K562 (cell line): ENCODE data around the gene OOSP1. TPM values are rescaled to one million over a fixed set of nuclear protein-coding genes. Genes with fewer than 3 reads are reported as not detected.
A peak's percentile ranks its signal among the peaks of the same experiment; 100 is the strongest.

Experiments
- ATAC-seq: fragments of 200-7000 bp; cut with Tn5 transposase; 3 replicates; pipeline ENCODE4 v1.9.1; 2020; ENCODE audit warnings: moderate library complexity
- Bru-seq: library from RNA; stranded (reverse); fragments of 400-500 nt; gene quantifications from one replicate; lab custom pipeline; 2021; lab: Mats Ljungman, UMichigan
- BruChase-seq, 2 experiments: library from RNA; stranded (reverse); fragments of 400-500 nt; gene quantifications; one replicate each; lab custom pipeline; 2021; lab: Mats Ljungman, UMichigan
- BruUV-seq: library from RNA; stranded (reverse); fragments of 400-500 nt; replicated peaks from 2 replicates; lab custom pipeline; 2021; lab: Mats Ljungman, UMichigan
- CTCF ChIA-PET: fragments of 300-600 bp; formaldehyde crosslinking; extraction: SDS; loops from one replicate; lab custom pipeline; 2021; ENCODE audit warnings: low intra/inter-chr PET ratio; lab: Yijun Ruan, JAX
- POLR2A ChIA-PET: fragments of 300-600, 350-650 bp; sonication (Branson Sonifier 250); formaldehyde crosslinking; extraction: SDS; loops from one replicate; lab custom pipeline; 2021; ENCODE audit warnings: antibody characterized with exemption, inconsistent platforms; lab: Yijun Ruan, JAX
- DNase-seq, 4 experiments: peaks; one replicate each; pipeline versions ENCODE4 v3.0.0 to v3.0.0-alpha.2; 2011 to 2018; ENCODE audit warnings: low spot score in 3 of 4, mixed read lengths in 3 of 4; ENCODE audit errors: extremely low read depth in 1 of 4
- FAIRE-seq: peaks from 2 replicates; lab custom pipeline; 2011; peaks lifted over from hg19 to GRCh38; lab: Jason Lieb, UNC
- H2AFZ ChIP-seq: 2 replicates; pipeline ENCODE4 v1.6.0; 2011; ENCODE audit warnings: low read depth, low read length, control low read depth, inconsistent platforms
- H3K27ac ChIP-seq: fragments of 200-600 bp; 3 replicates; pipeline ENCODE4 v1.8.0; 2011; ENCODE audit warnings: low read depth, mild to moderate bottlenecking, control low read depth, inconsistent platforms, low read length, moderate library complexity, mixed read lengths; ENCODE audit errors: extremely low read depth
- H3K27me3 ChIP-seq, 2 experiments: fragments of 300-600 bp in 1 of 2; 2 replicates in 1 of 2; 3 replicates in 1 of 2; pipeline versions ENCODE4 v1.6.0 to v1.8.0; 2011; ENCODE audit warnings: inconsistent platforms in 2 of 2, low read length in 2 of 2, mild to moderate bottlenecking in 1 of 2, mixed read lengths in 1 of 2, moderate library complexity in 1 of 2; ENCODE audit not compliant: control insufficient read depth in 2 of 2, insufficient read depth in 2 of 2
- H3K36me3 ChIP-seq: fragments of 300-600 bp; 3 replicates; pipeline ENCODE4 v1.8.0; 2011; ENCODE audit warnings: mild to moderate bottlenecking, low read length, inconsistent platforms; ENCODE audit not compliant: control insufficient read depth, insufficient read depth
- H3K4me1 ChIP-seq, 2 experiments: fragments of 200-600 bp in 1 of 2; replicated peaks in 1 of 2; 2 replicates in 1 of 2; 3 replicates in 1 of 2; pipeline versions ENCODE4 v1.5.1 to v1.8.0; 2011; ENCODE audit warnings: inconsistent platforms in 2 of 2, low read length in 2 of 2, mild to moderate bottlenecking in 1 of 2, mixed read lengths in 1 of 2, moderate library complexity in 1 of 2; ENCODE audit not compliant: control insufficient read depth in 2 of 2, insufficient read depth in 2 of 2
- H3K4me2 ChIP-seq: 2 replicates; pipeline ENCODE4 v1.6.1; 2011; ENCODE audit warnings: low read length, control low read depth, inconsistent platforms, mixed read lengths; ENCODE audit not compliant: insufficient read depth
- H3K4me3 ChIP-seq: fragments of 200-600 bp; sonication (generic), shearing (Covaris generic); 2 replicates; pipeline ENCODE4 v1.5.1; 2016; ENCODE audit warnings: control low read depth, inconsistent platforms
- H3K79me2 ChIP-seq: fragments of 200-600 bp; 3 replicates; pipeline ENCODE4 v1.8.0; 2011; ENCODE audit warnings: low read length, inconsistent platforms; ENCODE audit not compliant: control insufficient read depth, insufficient read depth
- H3K9ac ChIP-seq, 2 experiments: 2 replicates each; pipeline versions ENCODE4 v1.6.0 to v1.6.1; 2011; ENCODE audit warnings: low read depth in 2 of 2, low read length in 2 of 2, control low read depth in 1 of 2, inconsistent platforms in 1 of 2, mild to moderate bottlenecking in 1 of 2, mixed read lengths in 1 of 2; ENCODE audit not compliant: insufficient read depth in 1 of 2
- H3K9me1 ChIP-seq: one replicate; pipeline ENCODE4 v1.6.0; 2011; ENCODE audit warnings: inconsistent platforms, mild to moderate bottlenecking, low read length, moderate library complexity; ENCODE audit not compliant: control insufficient read depth, insufficient read depth
- H3K9me3 ChIP-seq: replicated peaks from 2 replicates; pipeline ENCODE4 v1.5.1; 2011; ENCODE audit warnings: low read depth, low read length, inconsistent platforms; ENCODE audit not compliant: control insufficient read depth, insufficient read depth
- H4K20me1 ChIP-seq: replicated peaks from 2 replicates; pipeline ENCODE4 v1.6.1; 2011; ENCODE audit warnings: low read length, inconsistent platforms, mixed read lengths; ENCODE audit not compliant: control insufficient read depth, insufficient read depth
- BMI1 ChIP-seq: fragments of 150-350 bp; IDR thresholded peaks from 2 replicates; pipeline ENCODE4 v1.6.1; 2014; ENCODE audit warnings: low read length
- FIP1L1 ChIP-seq: fragments of 200-400 bp; formaldehyde crosslinking; IDR thresholded peaks from 2 replicates; pipeline ENCODE4 v1.6.1; 2018; ENCODE audit warnings: mild to moderate bottlenecking, low read depth, low read length; ENCODE audit not compliant: poor library complexity, severe bottlenecking
- FOXM1 ChIP-seq, 2 experiments: fragments of 450-650 bp in 1 of 2; sonication (generic) in 1 of 2; formaldehyde crosslinking in 1 of 2; IDR thresholded peaks; 2 replicates each; pipeline versions ENCODE4 v1.6.1 to v1.9.0; 2017 to 2022; ENCODE audit warnings: low read depth in 2 of 2, mild to moderate bottlenecking in 2 of 2, missing genetic modification reagents in 1 of 2, moderate library complexity in 1 of 2
- NR2F6 ChIP-seq: fragments of 450-650 bp; formaldehyde crosslinking; IDR thresholded peaks from 2 replicates; pipeline ENCODE4 v1.4.0; 2020; ENCODE audit warnings: mild to moderate bottlenecking
- RFX5 ChIP-seq: IDR thresholded peaks from 2 replicates; pipeline ENCODE4 v1.6.1; 2011; ENCODE audit warnings: low read depth, mild to moderate bottlenecking, improper control_type of control experiment, low read length
- RNF2 ChIP-seq: sonication (generic); IDR thresholded peaks from 2 replicates; pipeline ENCODE4 v1.6.1; 2016
- ZNF79 ChIP-seq: fragments of 250-450 bp; sonication (Bioruptor Pico); IDR thresholded peaks from 2 replicates; pipeline ENCODE4 v1.4.0; 2020; ENCODE audit warnings: low read depth, mild to moderate bottlenecking, moderate library complexity
- WGBS: fragments of 100-300 bp; shearing (Covaris generic); methylation state at CpG from one replicate; pipeline ENCODE4 v1.1.6; 2016; ENCODE audit warnings: low coverage, mixed read lengths; ENCODE audit not compliant: insufficient coverage; ENCODE audit errors: missing lambda C conversion rate; 5-methylcytosine and 5-hydroxymethylcytosine counted together
- in situ Hi-C: fragments of 300-500 bp; cut with MboI; formaldehyde crosslinking; loops from 4 replicates; pipeline ENCODE4 v1.15.0; 2018; ENCODE audit warnings: inconsistent platforms, mixed read lengths
- intact Hi-C: fragments of 100-400 bp; cut with micrococcal nuclease; formaldehyde crosslinking; loops from 2 replicates; pipeline ENCODE4 v1.14.2; 2022
- long read RNA-seq, 3 experiments: library from polyadenylated mRNA in 2 of 3; library from RNA in 1 of 3; unstranded in 2 of 3; stranded (forward) in 1 of 3; transcript quantifications; one replicate each; pipeline ENCODE4 v2.0.0, GENCODE V29; 2019 to 2022
- polyA minus RNA-seq, 3 experiments: library from RNA; depleted of rRNA, polyadenylated mRNA; stranded (reverse); fragments of >200 nt; gene quantifications; 2 replicates each; pipeline ENCODE4 v1.2.3, GENCODE V29; 2011
- polyA plus RNA-seq, 8 experiments: library from polyadenylated mRNA; depleted of rRNA in 4 of 8; stranded (reverse) in 5 of 8; unstranded in 3 of 8; fragments of >200 nt; fragmentation: Nextera tagmentation in 2 of 8; fragmentation: Illumina TruSeq in 1 of 8; extraction: Ambion mirVana in 2 of 8; extraction: Trizol in 1 of 8; gene quantifications; 2 replicates each; pipeline versions ENCODE4 v1.2.1 to v1.2.3, GENCODE V29; 2011 to 2014; ENCODE audit warnings: inconsistent platforms in 1 of 8, missing spikeins in 1 of 8
- total RNA-seq, 7 experiments: library from RNA; depleted of rRNA in 6 of 7; stranded (reverse); fragments of >200 nt in 6 of 7; fragmentation: Illumina TruSeq in 2 of 7; extraction: Trizol in 2 of 7; gene quantifications; 2 replicates each; pipeline versions ENCODE4 v1.2.1 to v1.2.3, GENCODE V29; 2011 to 2021; ENCODE audit warnings: low replicate concordance in 1 of 7

OOSP1 gene, protein sequence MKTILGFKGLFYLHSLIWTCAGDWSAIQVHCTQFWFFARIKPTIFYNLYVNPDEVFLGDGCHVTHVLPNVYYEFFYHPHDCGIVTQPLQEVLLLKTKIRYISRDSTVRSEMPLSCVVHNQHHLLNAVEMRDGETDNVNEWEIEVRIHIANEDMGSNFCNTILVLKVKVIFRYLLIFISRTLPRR
- not detected in 2 replicates for total RNA-seq (2011; cell fraction: chromatin; rRNA removed; ENCODE audit: low replicate concordance)
- total RNA-seq (2011; cell fraction: nucleolus; rRNA removed), result not detected in 2 replicates
- total RNA-seq (2011; cell fraction: nucleoplasm; rRNA removed), result not detected in 2 replicates
- 0.36 TPM in 1 of 2 replicates, not detected in the other for total RNA-seq (2014; rRNA removed)
- total RNA-seq (2014; rRNA removed; fragmentation: Illumina TruSeq; extraction: Trizol), result 0.89 and 1.1 TPM in 2 replicates
- total RNA-seq (2015; rRNA removed; fragmentation: Illumina TruSeq; extraction: Trizol), result 0.30 and 0.58 TPM in 2 replicates
- total RNA-seq (2021), result 0.31 and 0.62 TPM in 2 replicates
- 0.14 and 0.20 TPM in 2 replicates for polyA plus RNA-seq (2011; rRNA removed)
- 0.10 TPM in 1 of 2 replicates, not detected in the other for polyA plus RNA-seq (2011; cell fraction: cytosol; rRNA removed)
- 0.31 TPM in 1 of 2 replicates, not detected in the other for polyA plus RNA-seq (2011; cell fraction: nucleus; rRNA removed)
- 1.3 and 2.6 TPM in 2 replicates for polyA plus RNA-seq (2012)
- polyA plus RNA-seq (2014; fragmentation: Illumina TruSeq; extraction: Trizol), result 0.30 and 0.61 TPM in 2 replicates
- polyA plus RNA-seq (2014; fragmentation: Nextera tagmentation; extraction: Ambion mirVana), result 1 to 10 TPM; 2.4 to 3.0 TPM
- polyA plus RNA-seq (2014; rRNA removed), result 0.56 and 2.3 TPM in 2 replicates
- 0.36 TPM in 1 of 2 replicates, not detected in the other for polyA minus RNA-seq (2011; rRNA and poly(A)+ RNA removed)
- polyA minus RNA-seq (2011; cell fraction: cytosol; rRNA and poly(A)+ RNA removed), result not detected in 2 replicates
- polyA minus RNA-seq (2011; cell fraction: nucleus; rRNA and poly(A)+ RNA removed), result not detected in 2 replicates
- percentile 27 among the genes with signal in this experiment for Bru-seq, nascent RNA
- percentile 22 among the genes with signal in this experiment for BruChase-seq, experiment 1, labeled RNA remaining after a 2-hour chase
- percentile 26 among the genes with signal in this experiment for BruChase-seq, experiment 2, labeled RNA remaining after a 6-hour chase
- long read RNA-seq, experiment 1, partial matches to known transcripts, result 0 of 2 reads
- long read RNA-seq, experiment 1, other reads (novel, unspliced or antisense), result 2 of 2 reads
- long read RNA-seq, experiment 2, partial matches to known transcripts, result 0 of 1 reads
- long read RNA-seq, experiment 2, other reads (novel, unspliced or antisense), result 1 of 1 reads
- long read RNA-seq, experiment 3, result 0 reads

DNA sequence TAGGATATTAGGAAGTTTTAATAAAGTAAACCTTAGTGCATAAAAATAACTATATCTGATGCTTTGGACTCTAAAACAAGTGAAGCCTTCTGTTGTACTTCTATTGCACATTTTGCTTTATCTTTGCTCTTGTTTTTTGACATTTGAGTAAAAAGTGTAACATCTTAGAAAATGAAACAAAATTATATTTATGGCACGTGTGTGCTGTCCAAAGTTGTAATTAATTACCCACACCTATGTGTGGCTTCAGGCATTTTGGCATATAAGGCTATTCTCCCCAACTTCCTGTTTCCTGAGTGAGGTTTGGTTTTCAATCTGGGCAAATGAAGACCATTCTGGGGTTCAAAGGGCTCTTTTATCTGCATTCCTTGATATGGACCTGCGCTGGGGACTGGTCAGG, at the start of gene OOSP1:
TSS of gene OOSP1 (plus strand) at position 301 of the 400 bp plus-strand sequence. CDS start at position 324, 23 bp downstream.
- Histone ChIP-seq H3K27ac (no peak within 1 kb of the TSS; the same call in 2 of the 3 replicates), H3K9me1 (no peaks in the 10 kb centered on the region), H3K9me3 (no peaks in the 10 kb centered on the region), H3K4me1 (peaks cover 0 to 3% of the 10 kb centered on the region in 2 experiments; a peak in 1 of 5 replicates), H3K79me2 (no peaks in the 10 kb centered on the region), H3K4me3 (no peak within 1 kb of the TSS), H3K4me2 (peak within 1 kb of the TSS; percentile 38; the same call in 1 of the 2 replicates), H2AFZ (peak within 1 kb of the TSS; percentile 80), H3K9ac (peak within 1 kb of the TSS in 1 of 2 experiments; percentile 20; a peak in 1 of 4 replicates), H4K20me1 (no peaks in the 10 kb centered on the region), H3K36me3 (no peaks in the 10 kb centered on the region), H3K27me3 (no peaks in the 10 kb centered on the region)
- FAIRE-seq (no peak), DNase-seq (no peak), ATAC-seq (no peak)
- CTCF ChIA-PET, result no interaction called here
- 28% methylated on average over 2 of the region's 2 CpGs for WGBS
- in situ Hi-C loops, result no loop called here
- no TSS peak for BruUV-seq
- POLR2A ChIA-PET, result no interaction called here
- intact Hi-C loops, result no loop called here
- TF ChIP-seq FIP1L1 (no peak), BMI1 (no peak), RFX5 (no peak), NR2F6 (CRISPR knock-in tag) (no peak), ZNF79 (CRISPR knock-in tag) (no peak), RNF2 (no peak), FOXM1 (IDR thresholded peaks at IDR 0.05; ENCODE audit: low read depth) (no peak), FOXM1 (CRISPR knock-in tag; IDR thresholded peaks at IDR 0.05; ENCODE audit: low read depth) (no peak)
